ENCODE results near the gene CCNB2.

- TF ChIP-seq EZH2 (IDR thresholded peaks at IDR 0.05; ENCODE audit: borderline replicate concordance, low read depth, low read length, poor library complexity, severe bottlenecking) (no peak), CTCF (conservative IDR thresholded peaks at IDR 0.05; ENCODE audit: low read depth, low read length) (no peak)
Measured at GRCh38 chr15:59168536-59168935, 63.6 kb downstream of the CCNB2 start.
